Natural killer cell treated with Interleukin-12 subunit alpha and Interleukin-12 subunit beta and Interleukin-15 and Interleukin-18, amount 100 ng/mL, for 72 hours (primary cell): Measurements from ENCODE around the gene CADM2. TPM values are rescaled to one million over a fixed set of nuclear protein-coding genes. Genes with fewer than 3 reads are reported as not detected.

ENCODE experiments used
- ATAC-seq, 2 donors: fragments of 150-1000 bp; cut with Tn5 transposase in 1 of 2; sonication (Bioruptor Pico), chemical (Tn5 transposase) in 1 of 2; 2 replicates each; pipeline ENCODE4 v1.10.0; 2021
- DNase-seq: peaks from one replicate; pipeline ENCODE4 v3.0.0; 2022; ENCODE audit warnings: low spot score
- H3K27ac Mint-ChIP-seq, 2 donors: 1 replicate in 1 of 2; 2 replicates in 1 of 2; pipeline ENCODE4 v1.8.0; 2022; ENCODE audit warnings: mixed read lengths in 2 of 2, mild to moderate bottlenecking in 1 of 2, moderate library complexity in 1 of 2
- H3K27me3 Mint-ChIP-seq, 2 donors: 1 replicate in 1 of 2; 2 replicates in 1 of 2; pipeline ENCODE4 v1.8.0; 2022; ENCODE audit warnings: mixed read lengths in 2 of 2
- H3K36me3 Mint-ChIP-seq: one replicate; pipeline ENCODE4 v1.8.0; 2022; ENCODE audit warnings: mixed read lengths
- H3K4me1 Mint-ChIP-seq, 2 donors: 1 replicate in 1 of 2; 2 replicates in 1 of 2; pipeline ENCODE4 v1.8.0; 2022; ENCODE audit warnings: low read depth in 2 of 2, mixed read lengths in 2 of 2, mild to moderate bottlenecking in 1 of 2
- H3K4me3 Mint-ChIP-seq: one replicate; pipeline ENCODE4 v1.8.0; 2022; ENCODE audit warnings: mixed read lengths
- H3K9me3 Mint-ChIP-seq: 2 replicates; pipeline ENCODE4 v1.8.0; 2022; ENCODE audit warnings: mixed read lengths
- total RNA-seq, 2 donors: library from RNA; stranded (reverse); gene quantifications; one replicate each; pipeline ENCODE4 v1.2.3, GENCODE V29; 2022

Gene CADM2
- total RNA-seq, 2 donors from 2014 or later: not detected

DNA sequence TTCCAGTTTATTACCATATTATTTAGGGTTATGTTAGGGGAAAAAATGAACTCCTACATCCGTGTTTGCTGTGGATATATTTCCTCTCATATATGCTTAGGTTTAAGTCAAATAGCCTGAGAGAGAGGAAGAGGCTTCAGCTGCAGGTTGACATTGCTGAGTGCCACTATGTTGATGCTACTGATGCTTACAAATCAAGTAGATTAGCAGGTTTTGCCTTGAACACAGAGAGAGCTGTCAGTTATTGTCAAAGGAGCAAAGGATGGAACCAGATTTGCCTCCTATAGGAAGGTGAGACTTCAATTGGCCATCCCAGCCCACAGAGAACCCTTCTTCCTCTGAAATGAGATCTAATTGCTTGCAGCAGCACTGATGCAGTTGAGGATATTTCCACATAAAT lies 339.2 kb downstream of the CADM2 start:
- H3K9me3 Mint-ChIP-seq: peaks cover 5% of the 10 kb centered on the region
- H3K4me1 Mint-ChIP-seq: no peaks in the 10 kb centered on the region
- H3K36me3 Mint-ChIP-seq: no peaks in the 10 kb centered on the region
- no peaks in the 10 kb centered on the region for H3K27me3 Mint-ChIP-seq
- no peak for DNase-seq
- H3K27ac Mint-ChIP-seq: no peak overlapping the region
- no peak for ATAC-seq
- H3K4me3 Mint-ChIP-seq: no peak overlapping the region

DNA sequence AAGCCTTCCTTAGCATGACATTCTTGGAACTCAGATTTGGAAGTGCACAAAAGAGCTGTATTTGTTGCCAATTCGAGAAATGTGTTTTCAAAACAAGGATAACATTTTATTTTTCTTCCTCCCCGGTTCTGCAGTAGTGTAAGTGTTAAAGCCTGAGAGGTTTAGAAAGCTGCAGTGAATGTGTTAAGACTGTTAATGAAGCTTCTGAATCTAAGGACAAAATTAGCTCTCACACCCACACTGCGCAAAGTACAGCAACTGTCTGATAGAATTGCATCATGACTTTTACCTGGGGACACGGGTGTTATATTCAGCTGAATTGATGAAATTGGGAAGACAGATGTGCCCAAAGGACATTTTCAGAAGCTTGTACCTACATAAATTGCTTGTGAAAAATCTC lies 344.4 kb downstream of the CADM2 start:
- no peaks in the 10 kb centered on the region for H3K27me3 Mint-ChIP-seq
- ATAC-seq (no peak), DNase-seq (no peak)
- no peak overlapping the region for H3K4me3 Mint-ChIP-seq
- no peaks in the 10 kb centered on the region for H3K4me1 Mint-ChIP-seq
- peaks cover 5% of the 10 kb centered on the region for H3K9me3 Mint-ChIP-seq
- no peaks in the 10 kb centered on the region for H3K36me3 Mint-ChIP-seq
- no peak overlapping the region for H3K27ac Mint-ChIP-seq

DNA sequence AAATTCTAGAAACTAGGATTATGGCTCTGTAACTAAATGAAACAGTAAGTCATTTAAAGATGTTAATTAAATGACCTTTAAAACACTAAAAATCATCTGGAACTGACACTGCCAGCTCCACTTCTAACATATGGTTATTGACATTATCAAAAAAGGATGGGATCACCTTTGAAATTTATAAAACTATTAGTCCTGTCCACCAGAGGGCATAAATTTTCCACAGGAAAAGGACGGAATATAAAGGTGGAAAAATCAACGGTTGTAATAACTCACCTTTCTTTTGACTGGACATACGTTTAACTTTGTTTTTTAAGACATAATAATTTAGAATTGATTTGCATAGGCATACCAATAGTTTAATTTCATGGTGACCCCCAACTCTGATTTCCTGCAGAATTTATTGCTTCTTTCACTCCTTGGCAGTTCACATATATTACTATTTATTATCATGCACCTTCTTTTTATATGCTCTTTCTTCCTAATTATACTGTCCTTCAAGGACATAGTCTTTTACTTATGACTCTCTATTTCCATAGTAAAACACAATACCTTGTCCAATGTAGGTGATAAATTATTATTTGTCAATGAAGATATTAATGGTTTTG lies 345.7 kb downstream of the CADM2 start:
- ATAC-seq (no peak), DNase-seq (no peak)
- no peaks in the 10 kb centered on the region for H3K27me3 Mint-ChIP-seq
- H3K4me3 Mint-ChIP-seq: no peak overlapping the region
- H3K27ac Mint-ChIP-seq: no peak overlapping the region
- no peaks in the 10 kb centered on the region for H3K36me3 Mint-ChIP-seq
- no peaks in the 10 kb centered on the region for H3K4me1 Mint-ChIP-seq
- peaks cover 5% of the 10 kb centered on the region for H3K9me3 Mint-ChIP-seq

DNA sequence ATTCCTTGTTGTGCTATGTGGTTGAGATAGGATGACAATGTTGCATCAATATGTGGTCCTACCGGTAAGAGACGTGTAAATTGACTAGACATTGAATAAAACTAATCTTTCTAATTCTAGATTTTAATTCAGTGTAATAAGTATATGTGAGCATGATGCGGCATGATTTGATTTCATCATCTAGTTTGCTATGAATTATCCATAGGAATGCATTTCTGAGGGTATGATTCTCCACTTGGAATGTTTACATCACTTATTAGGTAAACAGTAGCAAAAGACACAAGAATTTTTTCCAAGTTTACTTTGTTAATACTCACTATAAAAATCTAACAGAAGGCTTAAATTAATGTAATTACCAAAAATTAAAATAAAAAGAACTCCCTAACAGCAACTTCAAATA lies 353.5 kb downstream of the CADM2 start:
- H3K4me3 Mint-ChIP-seq: no peak overlapping the region
- no peak overlapping the region for H3K27ac Mint-ChIP-seq
- H3K36me3 Mint-ChIP-seq: no peaks in the 10 kb centered on the region
- H3K4me1 Mint-ChIP-seq: no peaks in the 10 kb centered on the region
- H3K9me3 Mint-ChIP-seq: peaks cover 6% of the 10 kb centered on the region
- ATAC-seq (no peak), DNase-seq (no peak)
- no peaks in the 10 kb centered on the region for H3K27me3 Mint-ChIP-seq

GRCh38 chr3:85313380-85313779 lies 354.6 kb downstream of the CADM2 start:
- DNase-seq: no peak
- no peaks in the 10 kb centered on the region for H3K4me1 Mint-ChIP-seq
- no peaks in the 10 kb centered on the region for H3K36me3 Mint-ChIP-seq
- no peak overlapping the region for H3K27ac Mint-ChIP-seq
- H3K27me3 Mint-ChIP-seq: no peaks in the 10 kb centered on the region
- no peak for ATAC-seq
- H3K9me3 Mint-ChIP-seq: peaks cover 13% of the 10 kb centered on the region
- no peak overlapping the region for H3K4me3 Mint-ChIP-seq

- no peaks in the 10 kb centered on the region for H3K4me1 Mint-ChIP-seq
- no peak for DNase-seq
- H3K27ac Mint-ChIP-seq: no peak overlapping the region
- ATAC-seq: no peak
- H3K4me3 Mint-ChIP-seq: no peak overlapping the region
- no peaks in the 10 kb centered on the region for H3K27me3 Mint-ChIP-seq
- no peaks in the 10 kb centered on the region for H3K36me3 Mint-ChIP-seq
- H3K9me3 Mint-ChIP-seq: peaks cover 18% of the 10 kb centered on the region
Observed at GRCh38 chr3:85316252-85316651, 357.5 kb downstream of the CADM2 start.

- H3K9me3 Mint-ChIP-seq: peaks cover 23% of the 10 kb centered on the region
- no peaks in the 10 kb centered on the region for H3K27me3 Mint-ChIP-seq
- no peak overlapping the region for H3K4me3 Mint-ChIP-seq
- H3K4me1 Mint-ChIP-seq: no peaks in the 10 kb centered on the region
- DNase-seq (no peak), ATAC-seq (no peak)
- H3K27ac Mint-ChIP-seq: no peak overlapping the region
- peaks cover 9% of the 10 kb centered on the region for H3K36me3 Mint-ChIP-seq
Observed at GRCh38 chr3:85321892-85322291, 363.1 kb downstream of the CADM2 start.

GRCh38 chr3:85330071-85330470 lies 371.3 kb downstream of the CADM2 start:
- no peaks in the 10 kb centered on the region for H3K36me3 Mint-ChIP-seq
- H3K27me3 Mint-ChIP-seq: no peaks in the 10 kb centered on the region
- no peak for DNase-seq
- H3K9me3 Mint-ChIP-seq: peaks cover 3% of the 10 kb centered on the region
- H3K4me1 Mint-ChIP-seq: no peaks in the 10 kb centered on the region
- no peak for ATAC-seq
- H3K4me3 Mint-ChIP-seq: no peak overlapping the region
- no peak overlapping the region for H3K27ac Mint-ChIP-seq

DNA sequence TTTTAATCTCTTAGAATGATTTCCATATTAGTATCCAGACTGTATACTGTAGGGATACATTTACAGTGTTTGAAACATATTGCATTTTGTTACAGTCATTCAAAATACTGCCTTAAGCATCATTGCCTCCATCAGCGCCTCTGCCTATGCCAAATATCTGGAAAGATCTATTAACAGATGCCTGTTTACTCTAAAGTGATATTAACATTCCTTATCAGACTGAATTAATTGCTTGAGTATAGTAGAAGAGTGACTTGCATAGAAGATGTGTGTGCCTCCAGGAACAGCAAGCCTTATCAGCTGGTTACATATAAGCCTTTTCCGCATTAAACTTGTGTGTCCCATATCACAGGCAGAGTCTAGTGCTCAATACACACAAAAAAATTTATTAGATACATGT lies 379.1 kb downstream of the CADM2 start:
- no peaks in the 10 kb centered on the region for H3K27me3 Mint-ChIP-seq
- H3K27ac Mint-ChIP-seq: no peak overlapping the region
- ATAC-seq (no peak), DNase-seq (no peak)
- H3K36me3 Mint-ChIP-seq: no peaks in the 10 kb centered on the region
- no peak overlapping the region for H3K4me3 Mint-ChIP-seq
- no peaks in the 10 kb centered on the region for H3K4me1 Mint-ChIP-seq
- H3K9me3 Mint-ChIP-seq: peaks cover 5% of the 10 kb centered on the region

DNA sequence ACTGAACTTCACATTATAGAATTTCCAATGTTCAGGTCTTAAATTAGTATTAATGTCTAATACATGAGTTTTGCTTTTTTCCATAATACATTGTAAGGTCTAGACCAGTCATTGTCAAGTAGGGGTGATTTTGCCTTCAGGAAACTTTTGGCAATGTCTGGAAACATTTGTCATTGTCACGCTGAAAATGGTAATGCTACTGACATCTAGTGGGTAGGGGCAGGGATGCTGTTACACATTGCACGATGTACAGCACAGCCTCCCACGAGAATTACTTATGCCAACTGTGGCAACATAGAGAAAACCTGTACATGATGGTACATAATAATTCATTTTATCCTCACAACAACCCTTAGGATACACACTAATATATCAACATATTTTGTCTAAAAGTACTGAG lies 384.1 kb downstream of the CADM2 start:
- Mint-ChIP-seq H3K27me3 (no peaks in the 10 kb centered on the region), H3K27ac (no peak overlapping the region), H3K36me3 (peaks cover under 1% of the 10 kb centered on the region), H3K4me3 (no peak overlapping the region), H3K4me1 (no peaks in the 10 kb centered on the region), H3K9me3 (no peaks in the 10 kb centered on the region)
- no peak for ATAC-seq
- no peak for DNase-seq

DNA sequence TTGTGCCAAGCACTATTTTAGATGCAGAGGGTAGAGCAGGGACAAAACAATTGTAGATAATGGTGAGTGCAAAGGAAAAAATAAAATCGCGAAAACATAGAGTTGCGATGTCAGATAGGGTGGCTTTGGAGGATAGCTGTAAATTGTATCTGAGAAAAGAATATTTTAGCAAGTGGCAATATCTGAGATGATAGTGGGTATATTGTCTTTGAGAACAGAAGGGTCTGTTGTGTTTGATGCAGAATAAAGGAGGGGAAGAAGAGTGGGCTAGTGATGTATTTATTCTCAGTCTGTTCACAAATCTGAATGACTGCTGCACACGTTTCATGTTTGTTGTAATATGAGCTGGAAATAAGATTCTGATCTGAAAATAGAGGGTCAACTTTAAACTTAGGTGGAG lies 396.8 kb downstream of the CADM2 start:
- Mint-ChIP-seq H3K9me3 (peaks cover 4% of the 10 kb centered on the region), H3K4me3 (no peak overlapping the region), H3K36me3 (no peaks in the 10 kb centered on the region), H3K27me3 (no peaks in the 10 kb centered on the region), H3K4me1 (no peaks in the 10 kb centered on the region), H3K27ac (no peak overlapping the region)
- ATAC-seq: no peak
- no peak for DNase-seq

DNA sequence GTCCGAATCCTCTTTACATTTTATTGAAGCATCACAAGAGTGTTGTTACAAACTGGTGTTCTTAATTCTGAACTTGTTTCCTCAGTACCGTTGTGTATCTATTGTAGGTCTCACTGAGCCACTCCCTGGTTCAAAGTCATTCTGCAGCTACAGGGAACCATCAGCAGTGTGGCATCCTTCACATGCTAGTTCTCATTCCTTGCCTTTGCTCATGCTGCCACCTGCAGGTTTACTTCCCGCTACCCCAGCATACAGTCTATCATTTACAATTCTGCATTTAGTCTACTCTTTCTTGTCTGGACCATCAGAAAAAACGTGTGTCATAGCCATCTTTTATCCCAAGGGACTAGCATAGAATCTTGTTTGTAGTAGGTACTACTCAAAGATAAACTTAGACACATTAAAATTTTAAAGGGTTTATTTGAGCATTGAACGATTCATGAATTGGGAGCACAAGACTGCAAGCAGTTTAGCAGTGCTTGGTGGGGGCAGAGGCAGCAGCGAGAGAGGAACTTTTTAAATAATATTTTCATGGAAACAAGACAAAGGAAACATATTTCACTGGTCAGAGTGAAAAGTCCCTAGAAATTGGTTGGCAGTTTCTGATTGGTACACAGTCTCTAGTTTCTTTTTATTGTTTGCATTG lies 402.1 kb downstream of the CADM2 start:
- Mint-ChIP-seq H3K4me3 (no peak overlapping the region), H3K9me3 (peaks cover 8% of the 10 kb centered on the region), H3K27me3 (no peaks in the 10 kb centered on the region), H3K4me1 (no peaks in the 10 kb centered on the region), H3K36me3 (no peaks in the 10 kb centered on the region), H3K27ac (no peak overlapping the region)
- DNase-seq (no peak), ATAC-seq (no peak)

DNA sequence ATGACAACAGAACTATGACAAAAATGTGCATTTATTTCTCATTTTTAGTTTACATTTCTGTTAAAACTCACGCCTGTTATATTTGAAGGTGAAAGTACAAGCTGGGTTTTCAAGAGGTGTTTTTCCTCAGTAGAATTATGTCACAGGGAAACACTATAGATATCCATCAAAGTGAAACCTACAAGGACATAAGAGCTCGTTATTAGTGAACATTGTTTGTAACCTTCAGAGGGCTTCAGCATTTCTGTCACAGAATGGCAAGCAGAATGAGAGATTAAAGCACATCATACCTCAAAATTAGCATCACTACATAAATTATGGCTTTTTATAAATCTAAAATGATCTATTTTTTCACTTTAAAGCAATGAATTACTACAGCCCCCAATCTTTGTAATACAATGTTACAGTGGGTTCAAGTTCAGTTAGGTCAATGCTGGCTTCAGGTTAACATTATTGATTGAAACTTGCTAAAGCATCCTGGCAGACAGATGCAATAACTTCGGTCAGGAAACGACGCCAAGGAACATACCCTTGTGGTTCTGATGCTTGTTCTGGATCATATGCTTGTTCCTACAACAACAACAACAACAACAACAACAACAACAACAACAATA lies 405.6 kb downstream of the CADM2 start:
- ATAC-seq: no peak
- Mint-ChIP-seq H3K27ac (no peak overlapping the region), H3K36me3 (no peaks in the 10 kb centered on the region), H3K27me3 (no peaks in the 10 kb centered on the region), H3K9me3 (peaks cover 4% of the 10 kb centered on the region), H3K4me1 (no peaks in the 10 kb centered on the region), H3K4me3 (no peak overlapping the region)
- no peak for DNase-seq

DNA sequence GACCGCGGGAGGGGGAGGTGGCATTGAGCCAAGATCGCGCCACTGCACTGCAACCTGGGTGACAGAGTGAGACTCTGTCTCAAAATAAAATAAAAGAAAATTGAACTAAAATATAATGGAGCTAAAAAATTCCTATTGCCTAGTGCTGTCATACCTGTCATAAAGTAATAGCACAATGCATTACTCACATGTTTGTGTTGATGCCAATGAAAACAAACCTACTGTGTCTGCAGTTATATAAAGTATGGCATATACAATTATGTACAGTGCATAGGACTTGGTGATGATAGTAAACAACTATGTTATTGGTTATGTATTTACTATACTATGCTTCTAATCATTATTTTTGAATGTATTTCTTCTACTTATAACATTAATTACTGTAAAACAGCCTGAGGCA lies 411.6 kb downstream of the CADM2 start:
- H3K4me3 Mint-ChIP-seq: no peak overlapping the region
- no peak for DNase-seq

More for the DNA sequence above, 411.6 kb downstream of the CADM2 start:
- no peaks in the 10 kb centered on the region for H3K36me3 Mint-ChIP-seq
- no peak for ATAC-seq
- H3K4me1 Mint-ChIP-seq: no peaks in the 10 kb centered on the region
- no peaks in the 10 kb centered on the region for H3K27me3 Mint-ChIP-seq
- no peak overlapping the region for H3K27ac Mint-ChIP-seq
- H3K9me3 Mint-ChIP-seq: peaks cover 8% of the 10 kb centered on the region
